Retinal pigment epithelial cell (primary cell): ENCODE measurements around the gene MED12L.

Experiments
- DNase-seq: peaks from one replicate; pipeline ENCODE4 v3.0.0-alpha.2; 2010; ENCODE audit warnings: low read depth
- H3K4me3 ChIP-seq: 2 replicates; pipeline ENCODE4 v1.5.1; 2011; ENCODE audit warnings: mild to moderate bottlenecking, low read length, control low read depth, moderate library complexity
- CTCF ChIP-seq: conservative IDR thresholded peaks from 2 replicates; pipeline ENCODE4 v1.5.1; 2011; ENCODE audit warnings: low read depth, low read length, control low read depth, inconsistent platforms

The MED12L gene

GRCh38 chr3:151091685-151092345, 6.4 kb downstream of the MED12L start:
- no peak for TF ChIP-seq CTCF
- no peak overlapping the region for H3K4me3 ChIP-seq
- no peak for DNase-seq

DNA sequence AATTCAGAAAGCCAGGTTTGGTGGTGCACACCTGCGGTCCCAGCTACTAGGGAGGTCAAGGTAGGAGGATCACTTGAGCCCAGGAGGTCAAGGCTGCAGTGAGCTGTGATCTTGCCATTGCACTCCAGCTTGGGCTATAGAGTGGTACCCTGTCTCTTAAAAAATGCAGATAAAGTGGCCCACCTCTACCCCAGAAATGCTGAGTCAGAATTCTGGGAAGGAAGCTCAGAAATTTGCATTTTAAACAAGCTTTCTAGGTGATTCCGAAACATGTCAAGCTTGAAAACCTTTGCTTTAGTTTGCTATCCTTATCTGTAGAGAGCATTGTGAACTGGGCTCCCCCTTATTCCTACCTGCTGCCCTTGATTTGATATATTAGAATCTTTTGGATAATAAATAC, 7.7 kb downstream of the MED12L start:
- no peak overlapping the region for H3K4me3 ChIP-seq
- no peak for TF ChIP-seq CTCF
- no peak for DNase-seq

DNA sequence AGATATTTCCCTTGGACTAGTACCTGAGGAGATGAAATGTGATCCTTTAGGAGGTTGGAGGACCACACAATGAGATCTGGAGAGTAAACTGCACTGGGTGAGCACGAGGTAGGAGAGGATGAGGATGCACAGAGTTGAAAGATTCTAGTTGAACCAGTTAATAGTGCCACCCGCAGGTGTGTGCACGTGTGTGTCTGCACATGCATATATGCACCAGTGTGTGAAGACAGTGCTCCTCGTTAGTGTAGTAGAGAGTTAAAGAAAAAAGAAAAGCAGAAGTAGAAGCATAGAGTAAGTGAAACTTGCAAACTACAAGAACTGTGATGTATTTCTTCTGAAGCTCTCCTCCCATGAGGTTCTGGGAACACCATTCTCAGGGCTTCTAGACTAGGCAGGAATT, 8.4 kb downstream of the MED12L start:
- DNase-seq = no peak
- no peak for TF ChIP-seq CTCF
- no peak overlapping the region for H3K4me3 ChIP-seq

DNA sequence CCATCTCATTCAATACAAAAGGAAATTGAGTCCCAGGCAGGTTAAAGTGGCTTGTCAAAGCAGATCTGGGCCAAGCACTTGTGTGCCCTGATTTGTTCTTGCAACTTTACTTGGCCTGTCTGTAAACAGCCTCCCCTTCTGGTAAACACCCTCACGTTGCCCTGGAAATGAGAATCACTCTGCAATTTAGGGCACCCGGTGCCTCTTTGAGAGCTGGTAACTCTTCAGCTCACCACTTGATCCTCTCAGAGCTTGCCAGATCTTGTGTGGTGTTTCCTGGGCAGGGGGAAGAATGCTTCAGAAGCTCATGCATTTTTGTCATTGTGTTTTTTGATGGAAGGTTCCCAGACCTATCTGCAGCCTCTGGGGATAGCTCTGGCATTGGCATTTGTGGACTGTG, 11.3 kb downstream of the MED12L start:
- DNase-seq = no peak
- no peak overlapping the region for H3K4me3 ChIP-seq
- TF ChIP-seq CTCF = no peak

GRCh38 chr3:151100076-151100475, 14.6 kb downstream of the MED12L start:
- no peak for DNase-seq
- TF ChIP-seq CTCF = no peak
- no peak overlapping the region for H3K4me3 ChIP-seq

DNA sequence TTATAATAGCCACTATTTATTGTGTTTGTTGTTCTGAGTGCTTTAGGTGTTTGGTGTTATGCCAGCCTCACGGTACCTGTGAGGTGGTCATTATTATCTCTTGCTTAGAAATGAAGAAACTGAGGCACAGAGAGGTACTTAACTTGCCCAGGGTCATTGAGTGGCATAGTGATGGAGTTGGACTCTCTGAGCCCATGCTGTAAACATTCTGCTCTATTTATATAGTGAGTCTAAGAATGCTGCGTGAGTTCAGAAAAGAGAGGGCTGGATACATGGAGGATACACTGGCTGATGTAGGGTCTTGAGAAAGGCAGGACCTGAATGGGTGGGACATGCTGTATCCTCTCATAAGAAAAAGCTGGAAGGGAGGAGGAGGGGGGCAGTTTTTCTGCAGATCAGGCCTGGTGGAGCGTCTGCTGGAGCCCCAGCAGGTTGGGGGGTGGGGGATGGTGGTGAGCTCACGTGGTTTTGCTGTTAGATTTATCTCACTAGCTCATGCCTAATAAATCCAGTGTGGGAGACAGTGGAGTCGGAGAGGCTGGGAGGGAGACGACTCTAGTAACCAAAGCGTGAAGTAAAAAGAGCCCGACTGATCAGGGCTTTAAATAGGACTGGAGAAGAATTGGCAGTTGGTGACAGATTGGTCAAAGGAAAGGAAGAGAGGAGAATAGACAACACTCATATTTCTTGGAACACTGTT, 16.0 kb downstream of the MED12L start:
- DNase-seq = no peak
- TF ChIP-seq CTCF = no peak
- no peak overlapping the region for H3K4me3 ChIP-seq

GRCh38 chr3:151106311-151106710, 20.8 kb downstream of the MED12L start:
- no peak overlapping the region for H3K4me3 ChIP-seq
- no peak for DNase-seq
- TF ChIP-seq CTCF = no peak
